ENCODE measurements around the gene PPFIA2. TPM values are rescaled to one million over a fixed set of nuclear protein-coding genes. Genes with fewer than 3 reads are reported as not detected.
"Not testable (repeated sequence)": the region's sequence is repeated elsewhere in the genome, so short reads cannot be mapped to it uniquely, and the experiment has no call there.

Gene PPFIA2
- polyA plus RNA-seq, 1 donor from 2014 or later, result 65.3 TPM

DNA sequence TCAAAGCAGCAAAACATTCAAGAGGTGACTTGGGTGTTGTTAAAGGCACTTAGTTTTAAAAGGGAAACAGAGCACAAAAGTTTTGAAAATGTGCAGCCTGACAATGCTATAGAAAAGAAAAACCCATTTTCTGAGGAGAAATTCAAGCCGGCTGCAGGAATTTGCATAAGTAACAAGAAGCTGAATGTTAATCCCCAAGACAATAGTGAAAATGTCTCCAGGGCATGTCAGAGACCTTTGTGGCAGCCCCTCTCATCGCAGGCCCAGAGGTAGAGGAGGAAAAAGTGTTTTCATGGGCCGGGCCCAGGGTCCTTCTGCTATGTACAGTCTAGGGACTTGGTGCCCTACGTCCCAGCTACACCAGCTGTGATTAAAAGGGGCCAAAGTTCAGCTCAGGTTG is 167.9 kb downstream of the PPFIA2 start:
- Histone ChIP-seq H3K27me3 (ENCODE audit: insufficient read depth, low read depth, low read length) (no peaks in the 10 kb centered on the region), H3K4me3 (ENCODE audit: low read length) (no peak overlapping the region), H3K9me3 (ENCODE audit: low read length) (no peaks in the 10 kb centered on the region), H3K36me3 (ENCODE audit: insufficient read depth, low read length) (no peaks in the 10 kb centered on the region), H4K20me1 (ENCODE audit: insufficient read depth) (no peaks in the 10 kb centered on the region), H3K4me2 (ENCODE audit: low read length) (no peak overlapping the region), H2AFZ (ENCODE audit: low read depth, low read length) (no peak overlapping the region), H3K27ac (ENCODE audit: low read length) (no peak overlapping the region), H3K9me2 (ENCODE audit: insufficient read depth, low read length) (no peaks in the 10 kb centered on the region), H3K9ac (ENCODE audit: low read length) (no peak overlapping the region), H3F3A (ENCODE audit: insufficient read depth, low read length, poor library complexity, severe bottlenecking) (no peaks in the 10 kb centered on the region), H3K79me2 (replicated peaks; ENCODE audit: insufficient read depth, low read length) (no peaks in the 10 kb centered on the region)
- TF ChIP-seq, protein P1, sequence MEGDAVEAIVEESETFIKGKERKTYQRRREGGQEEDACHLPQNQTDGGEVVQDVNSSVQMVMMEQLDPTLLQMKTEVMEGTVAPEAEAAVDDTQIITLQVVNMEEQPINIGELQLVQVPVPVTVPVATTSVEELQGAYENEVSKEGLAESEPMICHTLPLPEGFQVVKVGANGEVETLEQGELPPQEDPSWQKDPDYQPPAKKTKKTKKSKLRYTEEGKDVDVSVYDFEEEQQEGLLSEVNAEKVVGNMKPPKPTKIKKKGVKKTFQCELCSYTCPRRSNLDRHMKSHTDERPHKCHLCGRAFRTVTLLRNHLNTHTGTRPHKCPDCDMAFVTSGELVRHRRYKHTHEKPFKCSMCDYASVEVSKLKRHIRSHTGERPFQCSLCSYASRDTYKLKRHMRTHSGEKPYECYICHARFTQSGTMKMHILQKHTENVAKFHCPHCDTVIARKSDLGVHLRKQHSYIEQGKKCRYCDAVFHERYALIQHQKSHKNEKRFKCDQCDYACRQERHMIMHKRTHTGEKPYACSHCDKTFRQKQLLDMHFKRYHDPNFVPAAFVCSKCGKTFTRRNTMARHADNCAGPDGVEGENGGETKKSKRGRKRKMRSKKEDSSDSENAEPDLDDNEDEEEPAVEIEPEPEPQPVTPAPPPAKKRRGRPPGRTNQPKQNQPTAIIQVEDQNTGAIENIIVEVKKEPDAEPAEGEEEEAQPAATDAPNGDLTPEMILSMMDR (IDR thresholded peaks at IDR 0.05; ENCODE audit: poor library complexity, severe bottlenecking), result no peak
- TF ChIP-seq RAD21 (conservative IDR thresholded peaks at IDR 0.05) (no peak), MXI1 (conservative IDR thresholded peaks at IDR 0.05; ENCODE audit: poor library complexity, severe bottlenecking) (no peak), TAF1 (IDR thresholded peaks at IDR 0.05; ENCODE audit: low read depth) (no peak)
- TF ChIP-seq, protein P2, sequence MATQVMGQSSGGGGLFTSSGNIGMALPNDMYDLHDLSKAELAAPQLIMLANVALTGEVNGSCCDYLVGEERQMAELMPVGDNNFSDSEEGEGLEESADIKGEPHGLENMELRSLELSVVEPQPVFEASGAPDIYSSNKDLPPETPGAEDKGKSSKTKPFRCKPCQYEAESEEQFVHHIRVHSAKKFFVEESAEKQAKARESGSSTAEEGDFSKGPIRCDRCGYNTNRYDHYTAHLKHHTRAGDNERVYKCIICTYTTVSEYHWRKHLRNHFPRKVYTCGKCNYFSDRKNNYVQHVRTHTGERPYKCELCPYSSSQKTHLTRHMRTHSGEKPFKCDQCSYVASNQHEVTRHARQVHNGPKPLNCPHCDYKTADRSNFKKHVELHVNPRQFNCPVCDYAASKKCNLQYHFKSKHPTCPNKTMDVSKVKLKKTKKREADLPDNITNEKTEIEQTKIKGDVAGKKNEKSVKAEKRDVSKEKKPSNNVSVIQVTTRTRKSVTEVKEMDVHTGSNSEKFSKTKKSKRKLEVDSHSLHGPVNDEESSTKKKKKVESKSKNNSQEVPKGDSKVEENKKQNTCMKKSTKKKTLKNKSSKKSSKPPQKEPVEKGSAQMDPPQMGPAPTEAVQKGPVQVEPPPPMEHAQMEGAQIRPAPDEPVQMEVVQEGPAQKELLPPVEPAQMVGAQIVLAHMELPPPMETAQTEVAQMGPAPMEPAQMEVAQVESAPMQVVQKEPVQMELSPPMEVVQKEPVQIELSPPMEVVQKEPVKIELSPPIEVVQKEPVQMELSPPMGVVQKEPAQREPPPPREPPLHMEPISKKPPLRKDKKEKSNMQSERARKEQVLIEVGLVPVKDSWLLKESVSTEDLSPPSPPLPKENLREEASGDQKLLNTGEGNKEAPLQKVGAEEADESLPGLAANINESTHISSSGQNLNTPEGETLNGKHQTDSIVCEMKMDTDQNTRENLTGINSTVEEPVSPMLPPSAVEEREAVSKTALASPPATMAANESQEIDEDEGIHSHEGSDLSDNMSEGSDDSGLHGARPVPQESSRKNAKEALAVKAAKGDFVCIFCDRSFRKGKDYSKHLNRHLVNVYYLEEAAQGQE (IDR thresholded peaks at IDR 0.05; ENCODE audit: borderline replicate concordance), result no peak

DNA sequence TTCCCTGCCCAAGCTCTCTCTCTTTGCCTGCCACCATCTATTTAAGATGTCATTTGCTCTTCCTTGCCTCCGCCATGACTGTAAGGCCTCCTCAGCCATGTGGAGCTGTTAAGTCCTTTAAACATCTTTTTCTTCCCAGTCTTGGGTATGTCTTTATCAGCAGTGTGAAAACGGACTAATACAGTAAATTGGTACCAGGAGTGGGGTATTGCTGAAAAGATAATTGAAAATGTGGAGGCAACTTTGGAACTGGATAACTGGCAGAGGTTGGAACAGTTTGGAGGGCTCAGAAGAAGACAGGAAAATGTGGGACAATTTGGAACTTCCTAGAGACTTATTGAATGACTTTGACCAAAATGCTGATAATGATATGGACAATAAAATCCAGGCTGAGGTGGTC is 168.4 kb downstream of the PPFIA2 start:
- not testable (repeated sequence) for H3K27ac ChIP-seq (ENCODE audit: low read length); H3K4me3 ChIP-seq (ENCODE audit: low read length); H3K9me2 ChIP-seq (ENCODE audit: insufficient read depth, low read length); H3F3A ChIP-seq (ENCODE audit: insufficient read depth, low read length, poor library complexity, severe bottlenecking); H4K20me1 ChIP-seq (ENCODE audit: insufficient read depth); H3K4me2 ChIP-seq (ENCODE audit: low read length); H3K36me3 ChIP-seq (ENCODE audit: insufficient read depth, low read length); H2AFZ ChIP-seq (ENCODE audit: low read depth, low read length); H3K27me3 ChIP-seq (ENCODE audit: insufficient read depth, low read depth, low read length); H3K9me3 ChIP-seq (ENCODE audit: low read length); H3K9ac ChIP-seq (ENCODE audit: low read length); H3K79me2 ChIP-seq (replicated peaks; ENCODE audit: insufficient read depth, low read length)

DNA sequence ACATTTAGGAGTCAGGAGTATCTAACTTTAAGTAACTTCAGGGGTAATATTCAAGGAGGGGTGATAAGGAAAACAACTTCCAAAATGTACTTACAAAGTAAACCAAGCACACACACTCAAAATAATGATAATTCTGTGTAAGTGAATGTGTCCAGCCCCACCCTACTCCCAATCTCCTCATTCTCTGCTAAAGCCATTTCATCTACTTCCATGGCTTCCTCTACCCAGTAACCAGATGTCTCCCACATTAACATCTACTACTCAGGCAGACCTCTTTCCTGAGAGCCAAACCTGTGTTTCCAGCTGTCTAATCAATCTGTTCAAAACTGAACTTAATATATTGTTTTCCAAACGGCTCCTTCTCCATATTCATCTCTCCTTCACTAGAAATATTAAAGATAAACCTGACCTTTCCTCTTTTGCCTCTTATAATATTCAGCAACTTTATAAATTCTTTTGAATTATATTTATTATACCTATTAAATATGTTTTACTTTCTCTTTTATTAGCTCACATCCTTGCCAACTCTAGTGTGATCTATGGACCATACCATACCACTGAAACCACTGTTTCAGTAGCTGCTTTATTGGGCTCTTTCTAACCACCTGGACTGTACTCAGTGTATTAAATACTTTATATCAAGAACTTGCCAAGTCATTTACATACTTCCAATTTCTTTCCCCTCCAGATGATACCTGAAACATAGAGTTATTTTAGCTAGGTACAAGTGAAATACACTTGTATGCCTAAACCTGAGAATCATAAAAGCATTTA is 170.7 kb downstream of the PPFIA2 start:
- TF ChIP-seq SMC3 (conservative IDR thresholded peaks at IDR 0.05; ENCODE audit: poor library complexity), result no peak
- no peak for TF ChIP-seq TAF1 (IDR thresholded peaks at IDR 0.05; ENCODE audit: low read depth)
- TF ChIP-seq, protein P1 (IDR thresholded peaks at IDR 0.05; ENCODE audit: poor library complexity, severe bottlenecking), result no peak
- TF ChIP-seq, protein P2 (IDR thresholded peaks at IDR 0.05; ENCODE audit: borderline replicate concordance), result no peak
- TF ChIP-seq POLR2AphosphoS5 (IDR thresholded peaks at IDR 0.05), result no peak
- no peak for TF ChIP-seq EZH2 (IDR thresholded peaks at IDR 0.05; ENCODE audit: borderline replicate concordance, insufficient read depth, low read length, poor library complexity, severe bottlenecking)
- no peak for TF ChIP-seq RAD21 (conservative IDR thresholded peaks at IDR 0.05)
- no peak for TF ChIP-seq MXI1 (conservative IDR thresholded peaks at IDR 0.05; ENCODE audit: poor library complexity, severe bottlenecking)
- TF ChIP-seq EP300 (conservative IDR thresholded peaks at IDR 0.05; ENCODE audit: poor library complexity, severe bottlenecking), result no peak
- Histone ChIP-seq H4K20me1 (ENCODE audit: insufficient read depth) (no peaks in the 10 kb centered on the region), H3K4me3 (ENCODE audit: low read length) (no peak overlapping the region), H3K9ac (ENCODE audit: low read length) (no peak overlapping the region), H3K9me3 (ENCODE audit: low read length) (no peaks in the 10 kb centered on the region), H3K36me3 (ENCODE audit: insufficient read depth, low read length) (no peaks in the 10 kb centered on the region), H3K27me3 (ENCODE audit: insufficient read depth, low read depth, low read length) (no peaks in the 10 kb centered on the region), H3K79me2 (replicated peaks; ENCODE audit: insufficient read depth, low read length) (no peaks in the 10 kb centered on the region), H3K27ac (ENCODE audit: low read length) (no peak overlapping the region), H3F3A (ENCODE audit: insufficient read depth, low read length, poor library complexity, severe bottlenecking) (no peaks in the 10 kb centered on the region), H3K4me2 (ENCODE audit: low read length) (no peak overlapping the region), H3K9me2 (ENCODE audit: insufficient read depth, low read length) (no peaks in the 10 kb centered on the region), H2AFZ (ENCODE audit: low read depth, low read length) (no peak overlapping the region)

Measured in neural cell (in vitro differentiated cells).